Measurements from ENCODE around the gene HIGD1A.

HIGD1A gene

GRCh38 chr3:42735019-42735418, 69.3 kb downstream of the HIGD1A start:
- no peak for DNase-seq (ENCODE audit: low read depth)

GRCh38 chr3:42734263-42734860, 69.9 kb downstream of the HIGD1A start:
- DNase-seq (ENCODE audit: low read depth): no peak

GRCh38 chr3:42733501-42734262, 70.6 kb downstream of the HIGD1A start:
- no peak for DNase-seq (ENCODE audit: low read depth)

Measured in activated T-cell treated with anti-CD3 and anti-CD28 coated beads for 24 hours (primary cell).